Neural cell (in vitro differentiated cells): ENCODE data around the gene MEFV.

ENCODE experiments used
- CTCF ChIP-seq: fragments of 450-650 bp; IDR thresholded peaks from 2 replicates; pipeline ENCODE4 v1.5.1; 2014; ENCODE audit warnings: antibody characterized with exemption, mild to moderate bottlenecking, moderate library complexity; ENCODE audit not compliant: poor library complexity, severe bottlenecking
- EZH2 ChIP-seq: fragments of 200-600, 300-800 bp; shearing (Covaris generic), sonication (generic); IDR thresholded peaks from 2 replicates; pipeline ENCODE4 v1.6.1; 2014; ENCODE audit warnings: antibody characterized with exemption, low read length, borderline replicate concordance, mild to moderate bottlenecking; ENCODE audit not compliant: insufficient read depth, poor library complexity, severe bottlenecking
- POLR2AphosphoS5 ChIP-seq: IDR thresholded peaks from 2 replicates; pipeline ENCODE4 v1.6.1; 2012
- SMC3 ChIP-seq: fragments of 450-650 bp; conservative IDR thresholded peaks from 2 replicates; pipeline ENCODE4 v1.6.1; 2014; ENCODE audit warnings: antibody characterized with exemption, mild to moderate bottlenecking, moderate library complexity; ENCODE audit not compliant: poor library complexity

- TF ChIP-seq CTCF (no peak), EZH2 (no peak), SMC3 (no peak), POLR2AphosphoS5 (no peak)
Observed at GRCh38 chr16:3246002-3246401, 10.4 kb downstream of the MEFV start.
